Osteoblast (primary cell): ENCODE data around the gene MARCHF2. TPM values are rescaled to one million over a fixed set of nuclear protein-coding genes. Genes with fewer than 3 reads are reported as not detected.
"Not testable (repeated sequence)": the region's sequence is repeated elsewhere in the genome, so short reads cannot be mapped to it uniquely, and the experiment has no call there.

Experiments used
- DNase-seq: peaks from one replicate; pipeline ENCODE4 v3.0.0; 2011; ENCODE audit warnings: low spot score, mixed read lengths; ENCODE audit not compliant: insufficient read length; ENCODE audit errors: missing footprints
- H2AFZ ChIP-seq: 2 replicates; pipeline ENCODE4 v1.6.0; 2011; ENCODE audit warnings: mild to moderate bottlenecking, low read length
- H3K27ac ChIP-seq: 2 replicates; pipeline ENCODE4 v1.5.1; 2011; ENCODE audit warnings: mild to moderate bottlenecking, low read depth, low read length, moderate library complexity
- H3K27me3 ChIP-seq: 2 replicates; pipeline ENCODE4 v1.6.0; 2012; ENCODE audit warnings: mild to moderate bottlenecking, control low read depth, inconsistent platforms, low read length, moderate library complexity; ENCODE audit not compliant: insufficient read depth
- H3K36me3 ChIP-seq: 2 replicates; pipeline ENCODE4 v1.5.1; 2011; ENCODE audit warnings: mild to moderate bottlenecking, low read length, control low read depth, moderate library complexity; ENCODE audit not compliant: insufficient read depth
- H3K4me1 ChIP-seq: 2 replicates; pipeline ENCODE4 v1.5.1; 2011; ENCODE audit warnings: mild to moderate bottlenecking, low read length, control low read depth, moderate library complexity; ENCODE audit not compliant: insufficient read depth
- H3K4me2 ChIP-seq: 2 replicates; pipeline ENCODE4 v1.6.0; 2011; ENCODE audit warnings: mild to moderate bottlenecking, low read length; ENCODE audit not compliant: insufficient read depth
- H3K4me3 ChIP-seq: fragments of 200-600 bp; sonication (generic); 3 replicates; pipeline ENCODE4 v1.5.1; 2012; ENCODE audit warnings: mild to moderate bottlenecking, low read length, inconsistent platforms; ENCODE audit not compliant: insufficient read depth
- H3K79me2 ChIP-seq: 2 replicates; pipeline ENCODE4 v1.6.0; 2012; ENCODE audit warnings: mild to moderate bottlenecking, low read length, control low read depth, inconsistent platforms; ENCODE audit not compliant: insufficient read depth
- H3K9me3 ChIP-seq: 2 replicates; pipeline ENCODE4 v1.5.1; 2011; ENCODE audit warnings: low read depth, low read length, control low read depth
- H4K20me1 ChIP-seq: 2 replicates; pipeline ENCODE4 v1.6.0; 2012; ENCODE audit warnings: mild to moderate bottlenecking, low read length, control low read depth; ENCODE audit not compliant: insufficient read depth
- CTCF ChIP-seq: IDR thresholded peaks from 2 replicates; pipeline ENCODE4 v1.5.1; 2011; ENCODE audit warnings: mild to moderate bottlenecking, low read depth, low read length, moderate library complexity; ENCODE audit errors: extremely low read depth
- total RNA-seq: library from RNA; depleted of rRNA; stranded (reverse); fragments of >200 nt; gene quantifications from 2 replicates; pipeline ENCODE4 v1.2.3, GENCODE V29; 2012

MARCHF2 gene
- total RNA-seq, 1 donor: 69.8 TPM

GRCh38 chr19:8377598-8377997, 35.5 kb upstream of the MARCHF2 start:
- Histone ChIP-seq H3K4me3 (no peak overlapping the region), H2AFZ (no peak overlapping the region), H3K27me3 (no peaks in the 10 kb centered on the region), H3K4me2 (no peak overlapping the region), H3K36me3 (peaks cover 16% of the 10 kb centered on the region), H3K4me1 (no peaks in the 10 kb centered on the region), H3K27ac (no peak overlapping the region), H3K9me3 (no peaks in the 10 kb centered on the region), H3K79me2 (no peaks in the 10 kb centered on the region), H4K20me1 (peaks cover 4% of the 10 kb centered on the region)
- DNase-seq: peak; percentile 27
- TF ChIP-seq CTCF: no peak

DNA sequence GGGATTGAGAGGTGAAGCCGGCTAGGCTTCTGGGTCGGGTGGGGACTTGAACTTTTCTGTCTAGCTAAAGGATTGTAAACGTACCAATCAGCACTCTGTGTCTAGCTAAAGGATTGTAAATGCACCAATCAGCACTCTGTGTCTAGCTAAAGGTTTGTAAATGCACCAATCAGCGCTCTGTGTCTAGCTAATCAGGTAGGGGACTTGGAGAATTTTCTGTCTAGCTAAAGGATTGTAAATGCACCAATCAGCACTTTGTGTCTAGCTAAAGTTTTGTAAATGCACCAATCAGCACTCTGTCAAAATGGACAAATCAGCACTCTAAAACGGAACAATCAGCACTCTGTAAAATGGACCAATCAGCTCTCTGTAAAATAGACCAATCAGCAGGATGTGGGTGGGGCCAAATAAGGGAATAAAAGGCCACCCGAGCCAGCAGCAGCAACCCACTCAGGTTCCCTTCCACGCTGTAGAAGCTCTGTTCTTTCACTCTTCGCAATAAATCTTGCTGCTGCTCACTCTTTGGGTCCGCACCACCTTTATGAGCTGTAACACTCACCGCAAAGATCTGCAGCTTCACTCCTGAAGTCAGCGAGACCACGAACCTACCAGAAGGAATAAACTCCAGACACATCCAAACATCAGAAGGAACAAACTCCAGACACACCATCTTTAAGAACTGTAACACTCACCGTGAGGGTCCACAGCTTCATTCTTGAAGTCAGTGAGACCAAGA, 33.8 kb upstream of the MARCHF2 start:
- not testable (repeated sequence) for H3K27me3 ChIP-seq

DNA sequence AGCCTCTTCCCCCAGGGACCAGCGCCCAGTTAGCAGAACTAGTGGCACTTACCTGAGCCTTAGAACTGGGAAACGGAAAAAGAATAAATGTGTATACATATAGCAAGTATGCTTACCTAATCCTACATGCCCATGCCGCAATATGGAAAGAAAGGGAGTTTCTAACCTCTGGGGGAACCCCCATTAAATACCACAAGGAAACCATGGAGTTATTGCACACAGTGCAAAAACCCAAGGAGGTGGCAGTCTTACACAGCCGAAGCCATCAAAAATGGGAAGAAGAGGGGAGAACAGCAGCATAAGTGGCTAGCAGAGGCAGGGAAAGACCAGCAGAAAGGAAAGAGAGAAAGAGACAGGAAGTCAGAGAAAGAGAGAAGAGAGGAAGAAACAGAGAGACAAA, 28.5 kb upstream of the MARCHF2 start:
- not testable (repeated sequence) for H3K27me3 ChIP-seq, H4K20me1 ChIP-seq, H3K4me1 ChIP-seq, H3K9me3 ChIP-seq, DNase-seq, H2AFZ ChIP-seq, H3K27ac ChIP-seq, H3K4me2 ChIP-seq, H3K4me3 ChIP-seq, H3K79me2 ChIP-seq, H3K36me3 ChIP-seq

More for the DNA sequence above, 33.8 kb upstream of the MARCHF2 start:
- not testable (repeated sequence) for H3K4me3 ChIP-seq, H3K4me2 ChIP-seq, H2AFZ ChIP-seq, H4K20me1 ChIP-seq, H3K27ac ChIP-seq, H3K36me3 ChIP-seq, H3K79me2 ChIP-seq, DNase-seq, H3K4me1 ChIP-seq, H3K9me3 ChIP-seq

GRCh38 chr19:8385103-8385502, 28.0 kb upstream of the MARCHF2 start:
- H3K4me2 ChIP-seq, H3K27me3 ChIP-seq, H2AFZ ChIP-seq, H3K79me2 ChIP-seq, H3K4me3 ChIP-seq, H3K27ac ChIP-seq, H4K20me1 ChIP-seq, H3K36me3 ChIP-seq, DNase-seq, H3K4me1 ChIP-seq, H3K9me3 ChIP-seq: not testable (repeated sequence)

DNA sequence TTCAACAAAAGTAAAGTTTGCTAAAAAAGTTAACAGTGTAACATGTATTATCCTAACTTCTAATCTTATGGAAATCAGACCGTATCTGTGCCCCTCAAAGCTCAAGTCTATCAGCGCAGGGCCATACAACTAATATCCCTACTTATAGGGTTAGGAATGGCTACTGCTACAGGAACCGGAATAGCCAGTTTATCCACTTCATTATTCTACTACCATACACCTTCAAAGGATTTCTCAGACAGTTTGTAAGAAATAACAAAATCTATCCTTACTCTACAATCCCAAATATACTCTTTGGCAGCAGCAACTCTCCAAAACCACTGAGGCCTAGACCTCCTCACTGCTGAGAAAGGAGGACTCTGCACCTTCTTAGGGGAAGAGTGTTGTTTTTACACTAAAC, 27.5 kb upstream of the MARCHF2 start:
- H3K79me2 ChIP-seq, H3K27ac ChIP-seq, H4K20me1 ChIP-seq, H2AFZ ChIP-seq, H3K4me2 ChIP-seq, H3K9me3 ChIP-seq, H3K4me1 ChIP-seq, H3K36me3 ChIP-seq, H3K27me3 ChIP-seq, H3K4me3 ChIP-seq, DNase-seq: not testable (repeated sequence)

DNA sequence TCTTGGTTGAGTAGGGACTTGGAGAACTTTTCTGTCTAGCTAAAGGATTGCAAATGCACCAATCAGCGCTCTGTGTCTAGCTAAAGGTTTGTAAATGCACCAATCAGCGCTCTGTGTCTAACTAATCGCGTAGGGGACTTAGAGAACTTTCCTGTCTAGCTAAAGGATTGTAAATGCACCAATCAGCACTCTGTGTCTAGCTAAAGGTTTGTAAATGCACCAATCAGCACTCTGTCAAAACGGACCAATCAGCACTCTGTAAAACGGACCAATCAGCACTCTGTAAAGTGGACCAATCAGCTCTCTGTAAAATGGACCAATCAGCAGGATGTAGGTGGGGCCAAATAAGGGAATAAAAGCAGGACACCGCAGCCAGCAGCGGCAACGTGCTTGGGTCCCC, 26.7 kb upstream of the MARCHF2 start:
- H3K27me3 ChIP-seq, H3K36me3 ChIP-seq, H3K4me2 ChIP-seq, H3K4me1 ChIP-seq, H3K9me3 ChIP-seq, DNase-seq, H3K4me3 ChIP-seq, H3K27ac ChIP-seq, H4K20me1 ChIP-seq, H3K79me2 ChIP-seq, H2AFZ ChIP-seq: not testable (repeated sequence)
